Transverse colon (tissue), 4 donors: ENCODE data around the gene BCAS1. TPM values are rescaled to one million over a fixed set of nuclear protein-coding genes. Genes with fewer than 3 reads are reported as not detected.

Experiments used
- DNase-seq: peaks from one replicate; pipeline ENCODE4 v3.0.0-alpha.2; 2019
- H3K27ac ChIP-seq, 4 donors: fragments of 200-600 bp; sonication (generic); 2 replicates each; pipeline ENCODE4 v1.5.1; 2016 to 2018; ENCODE audit warnings: inconsistent platforms in 4 of 4
- H3K27me3 ChIP-seq: fragments of 200-600 bp; sonication (generic); 2 replicates; pipeline ENCODE4 v1.5.1; 2017; ENCODE audit warnings: inconsistent platforms
- H3K36me3 ChIP-seq, 4 donors: fragments of 200-600 bp; sonication (generic); 2 replicates each; pipeline ENCODE4 v1.5.1; 2017 to 2019; ENCODE audit warnings: inconsistent platforms in 4 of 4
- H3K4me1 ChIP-seq, 4 donors: fragments of 200-600 bp; sonication (generic); 2 replicates each; pipeline ENCODE4 v1.5.1; 2017 to 2020; ENCODE audit warnings: inconsistent platforms in 4 of 4
- H3K4me3 ChIP-seq, 4 donors: fragments of 200-600 bp; sonication (generic); 1 replicate in 1 of 4; 2 replicates in 3 of 4; pipeline versions ENCODE4 v1.5.1 to v1.6.1; 2017 to 2019; ENCODE audit warnings: inconsistent platforms in 4 of 4
- H3K9me3 ChIP-seq, 2 donors: fragments of 200-600 bp; sonication (generic); 2 replicates each; pipeline ENCODE4 v1.5.1; 2017 to 2019; ENCODE audit warnings: inconsistent platforms in 2 of 2
- CTCF ChIP-seq, 5 experiments: fragments of 200-600 bp in 3 of 5; fragments of 450-650 bp in 2 of 5; sonication (generic) in 3 of 5; IDR thresholded peaks; 1 replicate in 2 of 5; 2 replicates in 3 of 5; pipeline ENCODE4 v1.5.1; 2016 to 2017; ENCODE audit warnings: antibody characterized with exemption in 5 of 5, inconsistent platforms in 3 of 5, mild to moderate bottlenecking in 2 of 5, moderate library complexity in 1 of 5
- EP300 ChIP-seq: sonication (generic); formaldehyde crosslinking; IDR thresholded peaks from one replicate; pipeline ENCODE4 v1.6.1; 2017; ENCODE audit warnings: antibody characterized with exemption, low read depth
- POLR2A ChIP-seq: fragments of 450-650 bp; IDR thresholded peaks from one replicate; pipeline ENCODE4 v1.6.1; 2016; ENCODE audit warnings: antibody characterized with exemption, mild to moderate bottlenecking, moderate library complexity
- POLR2AphosphoS5 ChIP-seq, 3 donors: sonication (generic); formaldehyde crosslinking; IDR thresholded peaks; one replicate each; pipeline ENCODE4 v1.6.1; 2016; ENCODE audit warnings: antibody characterized with exemption in 3 of 3
- WGBS, 2 donors: methylation state at CpG; one replicate each; pipeline ENCODE4 v1.1.5; 2018; ENCODE audit warnings: low coverage in 1 of 2; 5-methylcytosine and 5-hydroxymethylcytosine counted together
- in situ Hi-C, 4 donors: fragments of 200-750 bp; cut with MboI; loops; one replicate each; pipeline versions ENCODE4 v1.15.0 to v1.15.1; 2017; ENCODE audit warnings: low sequenced_read_pairs in 3 of 4, low pct_ligation_motif_present in 1 of 4, low pct_unique_long_range_greater_than_20kb in 1 of 4
- intact Hi-C: fragments of 100-400 bp; cut with DNase I; formaldehyde crosslinking; loops from one replicate; pipeline ENCODE4 v1.15.1; 2023; ENCODE audit warnings: low total_unique reads
- total RNA-seq, 4 donors: library from RNA; depleted of rRNA; stranded (reverse); fragments of >200 nt; gene quantifications; one replicate each; pipeline ENCODE4 v1.1.0, GENCODE V29; 2016

BCAS1 gene
- total RNA-seq, 4 donors from 2014 or later: 68.9 to 127 (median 89.0) TPM

GRCh38 chr20:53939190-53939571, 131.2 kb downstream of the BCAS1 start:
- intact Hi-C loops: no loop called here
- DNase-seq: no peak
- no peak overlapping the region for H3K4me3 ChIP-seq
- peak overlapping the region; percentile 70 to 79 (median 76) for H3K27ac ChIP-seq
- WGBS, 2 donors: 42 to 60% methylated on average over 3 of the region's 3 CpGs
- peaks cover 6 to 59% (median 25%) of the 10 kb centered on the region in 4 donors for H3K4me1 ChIP-seq
- H3K27me3 ChIP-seq: no peaks in the 10 kb centered on the region
- no peak for TF ChIP-seq CTCF (IDR thresholded peaks at IDR 0.05)
- no peak for TF ChIP-seq POLR2AphosphoS5 (IDR thresholded peaks at IDR 0.05)
- no peak for TF ChIP-seq POLR2A
- TF ChIP-seq EP300: no peak
- in situ Hi-C loops: no loop called here
- no peaks in the 10 kb centered on the region for H3K9me3 ChIP-seq
- H3K36me3 ChIP-seq: no peaks in the 10 kb centered on the region

- DNase-seq: no peak
- intact Hi-C loops: no loop called here
- peak overlapping the region in 2 of 4 donors; percentile 79 for H3K27ac ChIP-seq
- no peak overlapping the region for H3K4me3 ChIP-seq
- no peaks in the 10 kb centered on the region for H3K9me3 ChIP-seq
- in situ Hi-C loops: no loop called here
- H3K4me1 ChIP-seq: peaks cover 6 to 64% (median 25%) of the 10 kb centered on the region in 4 donors
- WGBS, 2 donors: 61 to 80% methylated on average over 1 of the region's 1 CpG
- H3K36me3 ChIP-seq: no peaks in the 10 kb centered on the region
- no peaks in the 10 kb centered on the region for H3K27me3 ChIP-seq
- no peak for TF ChIP-seq POLR2A
- TF ChIP-seq POLR2AphosphoS5 (IDR thresholded peaks at IDR 0.05): no peak
- TF ChIP-seq EP300: no peak
- TF ChIP-seq CTCF (IDR thresholded peaks at IDR 0.05): no peak
These were observed 131.7 kb downstream of the BCAS1 start for GRCh38 chr20:53938739-53939138.

GRCh38 chr20:53937929-53938367, 132.4 kb downstream of the BCAS1 start:
- no peak overlapping the region for H3K4me3 ChIP-seq
- no peaks in the 10 kb centered on the region for H3K36me3 ChIP-seq
- intact Hi-C loops (no loop called here), in situ Hi-C loops (no loop called here)
- peaks cover 6 to 60% (median 25%) of the 10 kb centered on the region in 4 donors for H3K4me1 ChIP-seq
- no peaks in the 10 kb centered on the region for H3K27me3 ChIP-seq
- no peak for DNase-seq
- H3K9me3 ChIP-seq: no peaks in the 10 kb centered on the region
- TF ChIP-seq POLR2AphosphoS5 (IDR thresholded peaks at IDR 0.05) (no peak), EP300 (no peak), CTCF (IDR thresholded peaks at IDR 0.05) (no peak), POLR2A (no peak)
- 83 to 100% methylated on average over 3 to 5 of the region's 5 CpGs for WGBS, 2 donors
- H3K27ac ChIP-seq: peak overlapping the region in 1 of 4 donors; percentile 79

GRCh38 chr20:53937339-53937741, 133.1 kb downstream of the BCAS1 start:
- DNase-seq: no peak
- no peak overlapping the region for H3K27ac ChIP-seq
- intact Hi-C loops (no loop called here), in situ Hi-C loops (no loop called here)
- H3K27me3 ChIP-seq: no peaks in the 10 kb centered on the region
- peaks cover 6 to 60% (median 25%) of the 10 kb centered on the region in 4 donors for H3K4me1 ChIP-seq
- no peak for TF ChIP-seq CTCF (IDR thresholded peaks at IDR 0.05)
- no peak for TF ChIP-seq POLR2A
- TF ChIP-seq EP300: no peak
- H3K4me3 ChIP-seq: no peak overlapping the region
- WGBS, 2 donors: 73 to 96% methylated on average over 3 to 5 of the region's 5 CpGs
- H3K36me3 ChIP-seq: no peaks in the 10 kb centered on the region
- H3K9me3 ChIP-seq: no peaks in the 10 kb centered on the region
